EL (cell line): ENCODE data around the gene TMC1.

ENCODE experiments used
- DNase-seq: peaks from one replicate; pipeline ENCODE4 v3.0.0-alpha.2; 2016

TMC1 gene

GRCh38 chr9:72618811-72619210 lies 97.4 kb downstream of the TMC1 start:
- no peak for DNase-seq

DNA sequence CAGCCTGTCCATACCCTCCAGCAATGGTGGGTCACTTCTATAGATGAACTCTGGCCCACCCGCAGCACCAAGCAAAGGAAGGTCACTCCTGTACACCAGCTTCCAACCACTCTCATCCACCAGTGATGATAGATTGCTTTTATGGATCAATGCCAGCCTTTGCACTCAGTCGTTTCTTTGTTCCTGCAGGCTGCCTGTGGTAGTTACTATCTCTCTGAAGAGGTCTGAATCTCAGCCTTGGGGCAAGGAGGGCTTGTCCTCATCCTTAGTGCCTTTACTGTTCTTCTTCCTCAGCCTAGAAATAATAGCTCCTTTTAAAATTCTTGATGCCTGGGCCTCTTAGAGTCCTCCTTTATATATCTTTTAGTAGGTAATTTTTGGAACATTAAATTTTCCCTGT lies 100.8 kb downstream of the TMC1 start:
- no peak for DNase-seq

GRCh38 chr9:72623156-72623555 lies 101.7 kb downstream of the TMC1 start:
- no peak for DNase-seq

GRCh38 chr9:72627147-72627546 lies 105.7 kb downstream of the TMC1 start:
- DNase-seq: no peak

DNA sequence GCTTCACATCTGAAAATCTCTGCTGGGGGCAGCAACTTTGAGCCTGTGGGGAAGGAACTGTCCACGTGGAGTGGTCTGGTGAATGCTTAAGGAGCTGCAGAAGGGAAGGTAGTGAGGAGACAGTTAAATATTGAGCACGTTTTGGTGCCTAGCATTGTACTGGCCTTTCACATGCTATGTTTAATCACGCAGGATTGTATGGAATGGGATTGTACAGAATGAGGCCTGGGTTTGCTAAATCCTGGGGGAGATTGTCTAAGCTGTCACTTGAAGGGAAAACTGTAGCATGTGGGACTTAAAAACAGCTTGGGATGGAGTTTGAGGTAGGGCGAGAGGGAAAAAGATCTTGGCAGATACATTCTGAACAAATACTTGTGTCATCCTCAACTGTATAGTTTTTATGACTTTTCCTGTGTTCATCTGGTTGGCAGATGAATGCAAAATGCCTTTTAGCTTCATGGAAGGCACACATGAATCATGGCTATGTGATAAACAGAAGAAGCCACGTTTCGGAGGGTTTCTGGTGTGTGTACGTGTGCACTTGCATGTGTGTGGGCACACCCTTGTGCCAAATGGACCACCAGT lies 106.6 kb downstream of the TMC1 start:
- DNase-seq: no peak

- DNase-seq: peak; percentile 65
Observed at GRCh38 chr9:72633966-72634365, 112.6 kb downstream of the TMC1 start.

DNA sequence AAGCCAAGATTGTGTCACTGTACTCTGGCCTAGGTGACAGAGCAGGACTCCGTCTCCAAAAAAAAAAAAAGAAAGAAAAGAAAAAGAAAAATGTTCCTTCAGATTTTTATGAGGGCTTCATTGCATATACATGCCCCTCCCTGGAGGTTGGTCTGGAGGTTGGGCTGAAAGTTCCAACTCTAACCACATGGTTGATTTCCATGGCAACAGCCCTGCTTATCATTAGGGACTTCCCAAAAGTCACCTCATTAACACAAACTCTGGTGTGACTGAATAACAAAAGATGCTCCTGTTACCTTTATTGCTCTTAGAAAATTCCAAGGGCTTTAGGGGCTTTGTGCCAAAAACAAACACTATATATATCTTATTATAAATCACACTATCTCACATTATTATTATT lies 113.8 kb downstream of the TMC1 start:
- no peak for DNase-seq

DNA sequence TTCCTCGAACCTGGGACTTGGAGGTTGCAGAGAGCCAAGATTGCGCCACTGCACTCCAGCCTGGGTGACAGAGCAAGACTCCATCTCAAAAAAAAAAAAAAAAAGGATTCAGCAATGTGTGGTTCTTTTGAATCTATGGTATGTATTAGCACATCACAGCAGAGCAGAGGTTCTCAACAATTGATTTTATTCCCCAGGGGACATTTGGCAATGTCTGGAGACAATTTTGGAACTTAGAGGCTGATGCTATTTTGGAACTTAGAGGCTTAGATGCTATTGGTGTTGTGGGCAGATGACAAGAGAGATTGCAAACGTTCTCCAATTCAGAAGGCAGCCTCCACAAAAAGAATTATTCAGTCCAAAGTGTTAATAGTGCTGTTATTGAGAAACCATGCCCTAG lies 115.2 kb downstream of the TMC1 start:
- no peak for DNase-seq

GRCh38 chr9:72643651-72644050 lies 122.2 kb downstream of the TMC1 start:
- no peak for DNase-seq

DNA sequence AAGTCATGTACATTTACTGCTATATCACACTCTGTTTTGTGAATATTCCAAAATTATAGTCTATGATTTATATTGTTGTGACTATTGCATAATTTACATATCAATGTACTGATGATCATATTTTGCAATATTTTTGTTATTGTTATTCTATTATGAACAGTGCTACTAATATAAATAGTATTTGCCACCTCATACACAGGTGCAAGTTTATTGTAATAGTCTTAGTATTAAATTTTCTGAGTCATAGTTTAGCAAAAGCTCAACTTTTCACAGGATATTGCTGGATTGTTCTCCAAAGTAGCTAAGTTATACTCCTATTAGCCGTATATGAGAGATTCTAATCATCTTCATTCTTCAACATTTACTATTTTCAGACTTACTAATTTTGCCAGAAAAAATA lies 124.7 kb downstream of the TMC1 start:
- DNase-seq: no peak

DNA sequence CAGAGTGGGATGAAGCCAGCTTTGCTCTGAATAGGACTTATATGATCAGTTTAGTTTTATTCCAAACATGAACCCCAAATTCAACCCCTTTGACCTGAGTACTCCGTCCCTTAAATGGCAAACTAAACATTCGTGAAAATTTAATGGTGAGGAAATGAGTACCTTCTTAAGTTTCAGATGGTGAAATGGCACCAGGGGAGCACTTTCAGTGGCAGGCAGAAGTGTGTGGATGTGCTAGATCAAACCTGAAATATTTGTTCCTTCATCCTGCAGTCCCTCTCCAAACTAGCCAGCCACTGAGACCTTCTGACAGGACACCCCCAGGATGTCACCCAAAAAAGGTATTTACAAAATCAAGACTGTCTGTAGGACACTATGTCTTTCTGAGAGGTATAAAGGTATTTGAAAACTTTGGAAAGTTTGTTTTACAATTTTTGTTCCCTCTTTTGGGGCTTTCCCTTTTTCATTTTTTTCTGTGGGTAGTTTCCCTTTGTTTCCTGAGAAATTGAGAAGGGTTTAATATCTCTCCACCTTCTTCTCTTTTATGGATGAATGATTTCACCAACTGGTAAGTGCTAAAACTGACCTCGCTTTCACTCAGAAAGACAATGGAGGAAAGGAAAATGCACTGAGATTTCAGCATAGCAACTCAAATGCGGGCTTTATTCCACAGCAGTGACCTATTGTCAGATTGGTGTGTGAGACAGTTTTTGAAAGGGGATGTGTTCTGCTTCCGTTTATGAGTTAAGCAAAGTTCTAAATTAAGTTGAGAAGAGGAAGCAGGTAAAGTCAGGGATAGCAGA lies 127.1 kb downstream of the TMC1 start:
- no peak for DNase-seq

DNA sequence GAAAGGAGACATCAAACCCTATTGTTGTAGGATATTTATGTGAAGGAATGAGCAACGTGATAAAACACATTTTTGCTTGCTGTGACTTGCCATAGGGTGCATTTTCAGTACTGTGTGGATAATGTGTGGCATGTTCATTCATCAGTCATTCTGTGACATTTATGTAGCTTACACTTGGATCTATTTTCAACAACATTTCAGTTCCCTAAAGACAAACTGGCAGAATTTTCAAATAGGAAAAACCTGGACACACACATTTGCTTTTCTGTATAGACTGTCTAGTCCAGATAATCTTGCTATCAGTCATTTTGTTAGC lies 127.7 kb downstream of the TMC1 start:
- DNase-seq: no peak

DNA sequence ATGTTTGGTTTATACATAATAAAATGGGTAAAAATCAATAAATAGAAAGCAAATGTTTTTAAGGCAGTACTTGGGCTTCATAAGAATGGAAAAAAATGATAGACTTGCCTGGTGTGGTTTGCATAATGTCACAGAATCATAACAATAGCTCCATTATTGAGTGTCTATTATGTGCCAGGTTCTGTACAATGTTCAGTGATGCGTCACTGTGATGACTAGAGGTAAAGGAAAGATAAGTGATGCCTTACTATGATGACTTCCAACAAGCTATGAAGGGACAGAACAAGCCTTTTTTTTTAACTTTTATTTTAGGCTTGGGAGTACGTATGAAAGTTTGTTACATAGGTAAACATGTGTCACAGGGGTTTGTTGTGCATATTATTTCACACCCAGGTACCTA lies 128.8 kb downstream of the TMC1 start:
- no peak for DNase-seq

GRCh38 chr9:72656021-72656420 lies 134.6 kb downstream of the TMC1 start:
- no peak for DNase-seq

- DNase-seq: no peak
Observed at GRCh38 chr9:72657023-72657422, 135.6 kb downstream of the TMC1 start.

- no peak for DNase-seq
Observed at GRCh38 chr9:72658703-72659102, 137.3 kb downstream of the TMC1 start.

DNA sequence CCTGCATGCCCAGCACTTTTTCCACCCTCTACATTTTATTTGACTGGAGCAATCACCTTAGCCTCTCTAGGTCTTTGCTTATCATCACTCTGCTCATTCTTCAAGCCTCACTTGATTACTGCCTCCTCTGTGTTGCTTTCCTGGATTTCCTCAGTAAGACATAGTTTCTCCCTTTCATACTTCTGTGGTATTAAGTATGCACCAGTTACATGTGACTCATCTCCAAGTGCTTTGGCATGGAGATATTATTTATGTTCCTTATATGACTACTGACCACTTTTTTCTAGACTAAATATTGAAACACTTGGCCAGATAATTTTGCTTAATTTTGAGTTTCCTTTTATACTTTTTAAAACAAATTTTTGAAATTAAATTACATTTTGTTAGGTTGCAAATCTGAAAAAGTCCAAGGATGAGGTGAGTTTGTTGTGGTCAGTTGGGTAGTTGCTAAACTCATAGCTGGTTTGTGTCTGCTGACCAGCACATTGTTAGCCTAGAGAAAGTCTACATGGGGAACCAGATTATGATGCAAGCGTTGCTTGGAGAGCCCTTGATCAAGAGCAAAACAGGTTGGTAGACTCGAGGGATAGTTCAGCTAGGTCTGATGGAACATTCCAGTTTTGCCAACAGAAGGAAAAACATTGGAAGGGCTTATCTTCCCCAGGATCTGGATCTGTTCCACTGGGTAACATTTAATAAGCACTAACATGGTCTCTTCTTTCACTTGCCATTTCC lies 140.2 kb downstream of the TMC1 start:
- peak; percentile 42 for DNase-seq

GRCh38 chr9:72665421-72665820 lies 144.0 kb downstream of the TMC1 start:
- peak; percentile 41 for DNase-seq

- no peak for DNase-seq
Observed at GRCh38 chr9:72667181-72667580, 145.8 kb downstream of the TMC1 start.

- DNase-seq: no peak
Observed at GRCh38 chr9:72674961-72675360, 153.6 kb downstream of the TMC1 start.

DNA sequence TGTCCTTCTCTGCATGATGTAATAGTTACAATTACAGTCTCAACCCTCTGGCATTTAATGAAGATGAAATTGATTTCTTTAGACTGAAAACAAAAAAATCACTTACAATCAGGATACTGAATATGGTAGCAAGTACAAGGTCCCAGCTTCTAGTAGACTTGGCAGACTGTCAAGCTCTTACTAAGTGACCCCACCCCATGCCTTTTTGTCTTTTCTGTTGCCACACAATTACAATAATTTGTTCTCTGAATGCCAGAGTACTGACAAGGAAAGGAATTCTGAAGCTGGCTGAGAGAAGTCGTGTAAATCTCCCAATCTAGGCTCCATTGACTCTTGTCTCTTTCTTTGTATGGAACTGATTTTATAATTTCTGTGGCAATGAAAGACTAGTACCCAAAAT lies 154.2 kb downstream of the TMC1 start:
- DNase-seq: peak; percentile 8

DNA sequence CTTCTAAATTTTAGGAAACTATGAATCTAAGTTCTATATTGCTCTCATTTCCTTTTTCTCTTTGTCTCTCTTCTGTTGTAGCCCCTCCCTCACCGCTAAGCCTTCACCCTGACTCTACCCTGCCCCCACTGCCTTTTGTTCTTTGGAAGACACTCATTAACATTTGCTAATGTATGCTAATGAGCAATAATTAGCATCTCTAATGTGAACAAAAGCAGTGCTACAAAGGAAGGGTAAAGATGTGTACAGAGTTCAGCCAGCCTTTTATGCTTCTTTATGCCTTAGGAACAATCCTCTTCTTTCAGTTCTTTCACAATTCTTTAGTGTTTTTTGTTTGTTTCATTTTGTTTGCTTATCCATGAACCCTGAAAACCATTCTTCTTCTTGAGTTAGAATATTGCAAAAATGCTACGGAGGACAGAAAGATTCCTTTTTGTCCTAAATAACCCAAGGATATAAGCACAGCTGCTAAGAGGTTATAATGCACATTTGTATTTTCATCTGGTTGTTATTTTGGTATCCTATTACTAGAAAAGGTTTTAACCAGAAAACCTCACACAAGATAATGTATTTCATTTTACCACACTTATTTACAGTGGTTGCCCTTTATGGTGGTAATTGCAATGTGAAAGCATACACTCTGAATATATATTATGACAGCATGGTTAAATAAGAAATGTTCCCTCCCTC lies 159.3 kb downstream of the TMC1 start:
- no peak for DNase-seq

DNA sequence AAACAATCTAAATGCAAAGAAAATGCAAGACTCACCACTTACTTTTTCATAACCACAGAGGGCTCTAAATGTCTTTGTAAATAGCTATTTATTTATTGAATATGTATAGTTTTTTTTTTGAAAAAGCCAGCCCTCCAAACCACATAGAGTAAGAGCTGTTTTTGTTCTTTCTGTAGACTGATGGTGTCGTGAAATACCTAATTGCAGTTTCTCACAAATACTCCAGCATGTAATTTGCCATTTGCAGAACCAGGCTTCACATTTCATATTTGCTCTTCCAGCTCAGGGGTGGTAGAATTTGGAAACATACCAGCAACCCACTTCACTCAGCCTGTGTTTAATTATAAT lies 159.8 kb downstream of the TMC1 start:
- DNase-seq: no peak

DNA sequence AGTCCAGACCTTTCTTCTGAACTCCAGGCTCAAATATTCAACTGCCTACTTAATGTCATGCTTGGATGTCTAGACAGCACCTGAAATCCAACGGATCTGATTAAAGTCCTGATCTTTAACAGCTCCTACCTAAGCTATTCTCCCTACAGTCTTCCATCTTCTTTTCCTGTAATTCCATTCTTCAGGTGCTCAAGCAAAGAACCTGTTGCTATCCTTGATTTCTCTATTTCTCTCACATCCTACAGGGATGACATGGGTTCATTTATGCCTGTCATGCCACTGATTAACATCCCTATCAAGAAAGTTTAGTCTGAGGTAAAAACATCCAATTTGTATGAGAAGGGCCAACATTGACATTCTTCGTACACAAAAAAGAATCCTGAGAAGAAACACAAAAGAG lies 163.2 kb downstream of the TMC1 start:
- no peak for DNase-seq
